Measurements from ENCODE around the gene LRMDA. TPM values are rescaled to one million over a fixed set of nuclear protein-coding genes. Genes with fewer than 3 reads are reported as not detected.

Gene LRMDA
- total RNA-seq, 1 experiment from 2014 or later = not detected

GRCh38 chr10:76447578-76447977 is 1016.2 kb downstream of the LRMDA start:
- intact Hi-C loops (cut with micrococcal nuclease; ENCODE audit: unreplicated experiment) = no loop called here
- Histone ChIP-seq H3K27ac (ENCODE audit: low read depth, low read length, poor library complexity, severe bottlenecking) (no peak overlapping the region), H3K27me3 (replicated peaks; ENCODE audit: insufficient read depth, low read depth, low read length, poor library complexity) (peaks cover 4% of the 10 kb centered on the region), H3K36me3 (ENCODE audit: insufficient read depth, low read length, poor library complexity, severe bottlenecking) (no peaks in the 10 kb centered on the region), H3K4me1 (ENCODE audit: insufficient read depth, low read length, poor library complexity, severe bottlenecking) (no peaks in the 10 kb centered on the region), H3K4me3 (ENCODE audit: low read depth, low read length, poor library complexity, severe bottlenecking) (no peak overlapping the region), H3K9me3 (ENCODE audit: low read depth, low read length, poor library complexity, severe bottlenecking) (no peaks in the 10 kb centered on the region)
- no TSS peak for BruUV-seq (replicated peaks)
- ChIA-PET CTCF (no interaction called here), POLR2A (ENCODE audit: low non-redundant PET) (no interaction called here)
- DNase-seq (ENCODE audit: low spot score) = no peak
- TF ChIP-seq EZH2 (IDR thresholded peaks at IDR 0.05; ENCODE audit: borderline replicate concordance, low read depth, low read length, poor library complexity, severe bottlenecking) = no peak
- TF ChIP-seq CTCF (conservative IDR thresholded peaks at IDR 0.05; ENCODE audit: low read depth, low read length) = no peak

DNA sequence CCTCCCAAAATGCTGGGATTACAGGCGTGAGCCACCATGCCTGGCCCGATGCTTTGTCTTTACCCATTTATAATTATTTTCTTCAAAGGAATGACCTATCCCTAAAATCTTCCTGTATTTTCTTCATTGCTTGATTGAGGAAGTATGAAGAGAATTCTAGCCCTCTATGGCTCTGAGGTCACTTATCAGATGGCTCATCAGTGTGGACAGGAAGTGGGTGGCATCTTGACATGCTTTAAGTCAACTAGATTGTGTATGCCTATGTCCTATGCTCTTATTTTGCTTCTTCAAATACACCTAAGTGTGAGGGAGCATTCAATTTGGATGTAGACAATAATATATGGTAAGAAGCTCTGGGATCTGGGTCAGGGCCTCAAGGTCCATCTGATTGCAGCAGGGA is 1020.5 kb downstream of the LRMDA start:
- DNase-seq (ENCODE audit: low spot score) = no peak
- Histone ChIP-seq H3K27ac (ENCODE audit: low read depth, low read length, poor library complexity, severe bottlenecking) (no peak overlapping the region), H3K27me3 (replicated peaks; ENCODE audit: insufficient read depth, low read depth, low read length, poor library complexity) (peaks cover 4% of the 10 kb centered on the region), H3K9me3 (ENCODE audit: low read depth, low read length, poor library complexity, severe bottlenecking) (no peaks in the 10 kb centered on the region), H3K4me1 (ENCODE audit: insufficient read depth, low read length, poor library complexity, severe bottlenecking) (no peaks in the 10 kb centered on the region), H3K36me3 (ENCODE audit: insufficient read depth, low read length, poor library complexity, severe bottlenecking) (no peaks in the 10 kb centered on the region), H3K4me3 (ENCODE audit: low read depth, low read length, poor library complexity, severe bottlenecking) (no peak overlapping the region)
- TF ChIP-seq EZH2 (IDR thresholded peaks at IDR 0.05; ENCODE audit: borderline replicate concordance, low read depth, low read length, poor library complexity, severe bottlenecking) (no peak), CTCF (conservative IDR thresholded peaks at IDR 0.05; ENCODE audit: low read depth, low read length) (no peak)
- POLR2A ChIA-PET (ENCODE audit: low non-redundant PET) = no interaction called here
- BruUV-seq (replicated peaks) = no TSS peak
- intact Hi-C loops (cut with micrococcal nuclease; ENCODE audit: unreplicated experiment) = no loop called here
- CTCF ChIA-PET = no interaction called here

DNA sequence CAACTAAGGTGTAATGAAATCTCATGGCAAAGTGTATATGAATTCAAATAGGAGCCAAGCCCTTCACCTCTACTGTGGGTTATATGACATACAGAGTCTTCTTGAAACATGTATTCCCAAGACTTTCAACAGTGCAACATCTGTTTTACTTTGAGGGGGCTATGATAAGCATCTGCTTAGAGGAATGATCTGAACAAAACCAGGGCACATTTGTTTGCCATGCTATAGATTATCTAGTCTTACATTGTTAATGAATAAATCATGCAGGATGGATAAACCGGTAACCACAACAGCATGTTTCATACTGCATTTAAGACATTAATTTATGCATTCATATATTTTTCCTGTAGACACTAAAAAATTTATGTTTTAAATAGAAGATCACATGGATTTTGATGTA is 1021.9 kb downstream of the LRMDA start:
- Histone ChIP-seq H3K4me3 (ENCODE audit: low read depth, low read length, poor library complexity, severe bottlenecking) (no peak overlapping the region), H3K9me3 (ENCODE audit: low read depth, low read length, poor library complexity, severe bottlenecking) (no peaks in the 10 kb centered on the region), H3K36me3 (ENCODE audit: insufficient read depth, low read length, poor library complexity, severe bottlenecking) (no peaks in the 10 kb centered on the region), H3K27me3 (replicated peaks; ENCODE audit: insufficient read depth, low read depth, low read length, poor library complexity) (peaks cover 4% of the 10 kb centered on the region), H3K4me1 (ENCODE audit: insufficient read depth, low read length, poor library complexity, severe bottlenecking) (no peaks in the 10 kb centered on the region), H3K27ac (ENCODE audit: low read depth, low read length, poor library complexity, severe bottlenecking) (no peak overlapping the region)
- ChIA-PET CTCF (no interaction called here), POLR2A (ENCODE audit: low non-redundant PET) (no interaction called here)
- DNase-seq (ENCODE audit: low spot score) = no peak
- TF ChIP-seq CTCF (conservative IDR thresholded peaks at IDR 0.05; ENCODE audit: low read depth, low read length) (no peak), EZH2 (IDR thresholded peaks at IDR 0.05; ENCODE audit: borderline replicate concordance, low read depth, low read length, poor library complexity, severe bottlenecking) (no peak)
- intact Hi-C loops (cut with micrococcal nuclease; ENCODE audit: unreplicated experiment) = no loop called here
- no TSS peak for BruUV-seq (replicated peaks)
